BLaER1 treated with 17β-estradiol and CSF1 and Interleukin-3, amounts not matched to agents 10 nM and 100 nM (cell line): Measurements from ENCODE around the gene SMIM22.

Source experiments
- H3K27ac ChIP-seq, 11 experiments: shearing (Covaris generic); formaldehyde crosslinking; 2 replicates each; pipeline ENCODE4 v1.8.1; 2022
- H3K27me3 ChIP-seq, 11 experiments: shearing (Covaris generic); formaldehyde crosslinking; 2 replicates each; pipeline ENCODE4 v1.8.1; 2022
- H3K36me3 ChIP-seq, 11 experiments: shearing (Covaris generic); formaldehyde crosslinking; 2 replicates each; pipeline ENCODE4 v1.8.1; 2022
- H3K4me1 ChIP-seq, 10 experiments: shearing (Covaris generic); formaldehyde crosslinking; 2 replicates each; pipeline ENCODE4 v1.8.1; 2022
- H3K4me2 ChIP-seq, 11 experiments: shearing (Covaris generic); formaldehyde crosslinking; 2 replicates each; pipeline ENCODE4 v1.8.1; 2022
- H3K4me3 ChIP-seq, 10 experiments: shearing (Covaris generic); formaldehyde crosslinking; 2 replicates each; pipeline ENCODE4 v1.8.1; 2022
- H3K9ac ChIP-seq, 11 experiments: shearing (Covaris generic); formaldehyde crosslinking; 2 replicates each; pipeline ENCODE4 v1.8.1; 2022
- H3K9me3 ChIP-seq, 11 experiments: shearing (Covaris generic); formaldehyde crosslinking; replicated peaks in 1 of 11; 2 replicates each; pipeline ENCODE4 v1.8.1; 2022
- H4K20me1 ChIP-seq, 11 experiments: shearing (Covaris generic); formaldehyde crosslinking; 2 replicates each; pipeline ENCODE4 v1.8.1; 2022
- Cebpa-rat ChIP-seq, 11 experiments: shearing (Covaris generic); IDR thresholded peaks; 2 replicates each; pipeline ENCODE4 v1.8.1; 2022

The SMIM22 gene

GRCh38 chr16:4785758-4786433, 9.3 kb upstream of the SMIM22 start:
- peaks cover 18 to 69% (median 57%) of the 10 kb centered on the region in 10 experiments for H3K4me1 ChIP-seq
- no peak for TF ChIP-seq Cebpa-rat (IDR thresholded peaks at IDR 0.05)
- H4K20me1 ChIP-seq = no peaks in the 10 kb centered on the region
- H3K4me3 ChIP-seq = no peak overlapping the region
- no peak overlapping the region for H3K4me2 ChIP-seq
- no peaks in the 10 kb centered on the region for H3K27me3 ChIP-seq
- no peak overlapping the region for H3K27ac ChIP-seq
- H3K9me3 ChIP-seq = no peaks in the 10 kb centered on the region
- no peaks in the 10 kb centered on the region for H3K36me3 ChIP-seq
- no peak overlapping the region for H3K9ac ChIP-seq

DNA sequence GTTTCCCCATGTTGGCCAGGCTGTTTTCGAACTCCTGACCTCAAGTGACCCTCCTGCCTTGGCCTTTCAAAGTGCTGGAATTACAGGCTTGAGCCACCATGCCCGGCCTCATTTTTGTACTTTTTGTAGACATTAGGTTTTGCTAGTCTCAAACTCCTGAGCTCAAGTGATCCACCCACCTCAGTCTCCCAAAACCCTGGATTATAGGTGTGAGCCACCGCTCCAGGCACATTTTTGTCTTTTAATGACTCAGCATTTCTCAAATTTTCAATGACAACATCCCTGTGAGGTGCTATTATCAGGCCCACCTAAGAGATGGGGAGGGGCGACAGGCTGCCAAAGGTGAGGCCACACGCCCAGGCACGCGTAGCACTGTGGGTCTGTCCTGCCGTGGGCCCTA, 8.1 kb upstream of the SMIM22 start:
- Histone ChIP-seq H3K9ac (no peak overlapping the region), H3K27me3 (no peaks in the 10 kb centered on the region), H3K27ac (peak overlapping the region in 4 of 11 experiments; percentile 14 to 56 (median 48); a peak in 5 of 22 replicates), H4K20me1 (no peaks in the 10 kb centered on the region), H3K4me2 (no peak overlapping the region; a peak in 1 of 22 replicates), H3K4me1 (peaks cover 19 to 76% (median 66%) of the 10 kb centered on the region in 10 experiments), H3K36me3 (no peaks in the 10 kb centered on the region), H3K4me3 (no peak overlapping the region), H3K9me3 (no peaks in the 10 kb centered on the region)
- no peak for TF ChIP-seq Cebpa-rat (IDR thresholded peaks at IDR 0.05)

DNA sequence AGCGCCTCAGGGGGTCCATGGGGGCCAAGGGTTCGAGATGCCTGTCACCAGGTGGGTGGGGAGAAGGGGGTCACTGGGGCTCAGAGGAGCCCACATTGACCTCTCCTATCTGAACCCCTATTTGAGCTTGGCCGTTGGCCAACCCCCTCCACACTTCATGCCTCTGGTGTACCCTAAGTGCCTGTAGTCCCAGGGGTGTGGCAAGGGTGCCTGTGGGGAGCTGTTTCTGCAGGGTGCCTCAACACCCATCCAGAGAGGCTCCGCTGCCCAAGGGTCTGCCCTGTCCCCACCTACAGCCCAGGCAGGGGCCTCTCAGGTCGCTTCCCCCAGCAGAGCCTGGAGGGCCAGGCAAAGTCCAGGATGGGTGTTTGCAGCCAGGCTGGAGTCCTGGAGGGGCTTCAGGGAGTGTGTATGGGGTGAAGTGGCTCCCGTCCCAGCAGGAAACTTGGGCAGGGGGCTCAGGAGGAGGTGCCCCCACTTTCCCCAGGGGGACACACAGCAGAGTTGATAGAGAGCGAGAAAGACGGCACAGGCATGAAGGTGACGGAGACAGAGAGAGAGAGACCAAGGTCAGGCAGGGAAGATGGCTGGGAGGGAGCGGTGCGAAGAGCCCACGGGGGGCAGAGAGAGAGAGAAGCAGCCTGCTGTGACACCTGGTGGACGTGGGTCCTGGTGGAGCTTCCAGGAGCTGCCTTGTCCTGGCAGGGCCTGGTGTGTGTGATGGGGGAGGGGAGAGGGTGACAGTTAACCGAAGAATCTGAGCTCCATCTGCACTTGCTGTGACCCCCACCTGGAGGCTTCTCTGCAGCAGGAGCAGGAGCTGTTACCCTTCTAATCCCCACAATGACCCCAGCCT, 7.3 kb upstream of the SMIM22 start, which contains the start of gene SEPTIN12:
SEPTIN12 (minus strand) TSS at position 719 of the 856 bp plus-strand sequence; CDS start at position 19, 700 bp downstream.
- Histone ChIP-seq H3K4me1 (peaks cover 11 to 69% (median 60%) of the 10 kb centered on the region in 10 experiments), H3K27ac (peak within 1 kb of the TSS in 7 of 11 experiments; percentile 1 to 56 (median 20); a peak in 8 of 22 replicates), H3K9ac (peak within 1 kb of the TSS in 2 of 11 experiments; percentile 5 to 33; a peak in 2 of 22 replicates), H4K20me1 (no peaks in the 10 kb centered on the region), H3K36me3 (no peaks in the 10 kb centered on the region), H3K4me3 (no peak within 1 kb of the TSS), H3K9me3 (no peaks in the 10 kb centered on the region), H3K4me2 (peak within 1 kb of the TSS in 8 of 11 experiments; percentile 37 to 79 (median 59); a peak in 15 of 22 replicates), H3K27me3 (no peaks in the 10 kb centered on the region)
- no peak for TF ChIP-seq Cebpa-rat (IDR thresholded peaks at IDR 0.05)

- H3K4me1 ChIP-seq = peaks cover 9 to 63% (median 53%) of the 10 kb centered on the region in 10 experiments; a peak in 19 of 20 replicates
- H3K27ac ChIP-seq = peak overlapping the region in 5 of 11 experiments; percentile 1 to 56 (median 47); a peak in 7 of 22 replicates
- H3K4me3 ChIP-seq = no peak overlapping the region
Observed at GRCh38 chr16:4788489-4788889, 6.7 kb upstream of the SMIM22 start.

DNA sequence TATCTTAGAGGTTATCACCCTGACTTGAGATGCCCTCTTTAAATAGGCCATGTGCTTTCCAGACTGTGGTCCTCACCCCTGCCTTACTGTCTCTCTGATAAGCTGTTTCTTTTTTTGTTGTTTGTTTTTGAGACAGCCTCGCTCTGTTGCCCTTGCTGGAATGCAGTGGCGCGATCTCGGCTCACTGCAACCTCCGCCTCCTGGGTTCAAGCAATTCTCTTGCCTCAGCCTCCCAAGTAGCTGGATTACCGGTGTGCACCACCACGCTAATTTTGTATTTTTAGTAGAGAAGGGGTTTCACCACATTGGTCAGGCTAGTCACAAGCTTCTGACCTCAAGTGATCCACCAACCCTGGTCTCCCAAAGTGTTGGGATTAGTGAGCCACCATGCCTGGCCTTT, 6.3 kb upstream of the SMIM22 start:
- Histone ChIP-seq H3K36me3 (no peaks in the 10 kb centered on the region), H3K9ac (peak overlapping the region in 1 of 11 experiments; percentile 33; a peak in 1 of 22 replicates), H4K20me1 (no peaks in the 10 kb centered on the region), H3K27ac (peak overlapping the region in 4 of 11 experiments; percentile 1 to 53 (median 34); a peak in 5 of 22 replicates), H3K4me1 (peaks cover 9 to 58% (median 49%) of the 10 kb centered on the region in 10 experiments; a peak in 19 of 20 replicates), H3K9me3 (no peaks in the 10 kb centered on the region), H3K4me2 (peak overlapping the region in 8 of 11 experiments; percentile 37 to 79 (median 59); a peak in 15 of 22 replicates), H3K4me3 (no peak overlapping the region), H3K27me3 (no peaks in the 10 kb centered on the region)
- no peak for TF ChIP-seq Cebpa-rat (IDR thresholded peaks at IDR 0.05)

More at GRCh38 chr16:4788489-4788889, 6.7 kb upstream of the SMIM22 start:
- H4K20me1 ChIP-seq = no peaks in the 10 kb centered on the region
- no peak for TF ChIP-seq Cebpa-rat (IDR thresholded peaks at IDR 0.05)
- no peaks in the 10 kb centered on the region for H3K27me3 ChIP-seq
- no peaks in the 10 kb centered on the region for H3K9me3 ChIP-seq
- no peaks in the 10 kb centered on the region for H3K36me3 ChIP-seq
- H3K4me2 ChIP-seq = peak overlapping the region in 8 of 11 experiments; percentile 12 to 79 (median 52); a peak in 14 of 22 replicates
- peak overlapping the region in 2 of 11 experiments; percentile 5 to 33; a peak in 2 of 22 replicates for H3K9ac ChIP-seq

GRCh38 chr16:4790261-4790660, 4.9 kb upstream of the SMIM22 start:
- H3K9me3 ChIP-seq = no peaks in the 10 kb centered on the region
- H3K27ac ChIP-seq = peak overlapping the region in 6 of 11 experiments; percentile 3 to 45 (median 38); a peak in 6 of 22 replicates
- H3K36me3 ChIP-seq = no peaks in the 10 kb centered on the region
- no peak overlapping the region for H3K4me3 ChIP-seq
- H3K27me3 ChIP-seq = no peaks in the 10 kb centered on the region
- 0 out of 22 replicates have a peak, but pooled peaks cover 0 to 1% (median 0%) of the 10 kb centered on the region in 11 experiments for H4K20me1 ChIP-seq
- no peak for TF ChIP-seq Cebpa-rat (IDR thresholded peaks at IDR 0.05)
- H3K9ac ChIP-seq = no peak overlapping the region; a peak in 2 of 22 replicates
- H3K4me2 ChIP-seq = peak overlapping the region in 10 of 11 experiments; percentile 44 to 79 (median 68); a peak in 18 of 22 replicates
- H3K4me1 ChIP-seq = peaks cover 9 to 52% (median 43%) of the 10 kb centered on the region in 10 experiments; a peak in 19 of 20 replicates

DNA sequence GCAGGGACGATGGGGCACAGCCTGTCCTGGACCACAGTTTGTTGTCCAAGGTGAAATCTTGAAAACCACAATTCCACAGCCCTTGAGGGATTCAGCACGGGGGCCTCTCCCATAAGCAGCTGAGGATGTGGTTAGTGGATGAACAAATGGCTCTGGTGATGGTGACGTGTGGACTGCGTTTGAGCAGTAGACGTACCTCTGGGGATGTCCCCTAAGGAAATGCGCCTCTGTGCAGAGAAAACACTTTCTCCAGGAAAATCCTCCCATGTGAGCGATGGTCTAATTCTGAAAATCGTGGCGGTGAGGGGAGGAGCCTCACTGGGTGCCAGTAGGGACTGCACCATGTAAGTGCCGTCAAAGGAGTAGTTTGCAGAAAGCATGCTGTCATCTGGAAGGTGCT, 4.3 kb upstream of the SMIM22 start:
- H3K27ac ChIP-seq = peak overlapping the region in 6 of 11 experiments; percentile 23 to 45 (median 30); a peak in 7 of 22 replicates
- no peak for TF ChIP-seq Cebpa-rat (IDR thresholded peaks at IDR 0.05)
- H3K4me2 ChIP-seq = peak overlapping the region; percentile 44 to 79 (median 68)
- no peaks in the 10 kb centered on the region for H3K27me3 ChIP-seq
- peaks cover 0 to 6% (median 0%) of the 10 kb centered on the region in 11 experiments; a peak in 6 of 22 replicates for H3K36me3 ChIP-seq
- no peak overlapping the region for H3K4me3 ChIP-seq
- peaks cover 0 to 7% (median 0%) of the 10 kb centered on the region in 11 experiments; a peak in 1 of 22 replicates for H4K20me1 ChIP-seq
- no peaks in the 10 kb centered on the region for H3K9me3 ChIP-seq
- peaks cover 9 to 52% (median 43%) of the 10 kb centered on the region in 10 experiments; a peak in 19 of 20 replicates for H3K4me1 ChIP-seq
- H3K9ac ChIP-seq = peak overlapping the region in 1 of 11 experiments; percentile 11; a peak in 1 of 22 replicates

DNA sequence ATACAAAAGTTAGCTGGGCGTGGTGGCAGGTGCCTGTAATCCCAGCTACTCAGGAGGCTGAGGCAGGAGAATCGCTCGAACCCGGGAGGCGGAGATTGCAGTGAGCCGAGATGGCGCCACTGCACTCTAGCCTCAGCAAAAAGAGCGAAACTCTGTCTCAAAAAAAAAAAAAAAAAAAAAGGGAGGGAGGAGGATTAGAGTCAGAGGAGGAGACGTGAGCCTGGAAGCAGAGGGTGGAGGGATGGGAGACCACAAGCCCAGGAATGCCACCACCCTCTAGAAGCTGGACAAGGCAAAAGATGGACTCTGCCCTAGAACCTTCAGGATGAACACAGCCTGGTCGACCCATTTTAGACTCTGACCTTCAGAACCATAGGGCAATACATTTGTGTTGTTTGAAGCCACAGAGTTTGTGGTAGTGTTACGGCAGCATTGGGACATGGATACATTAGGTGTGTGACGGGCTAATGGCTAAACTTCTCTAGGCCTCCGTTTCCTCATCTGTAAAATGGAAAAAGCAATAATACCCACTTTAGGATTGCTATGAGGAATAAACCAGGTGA, 2.1 kb upstream of the SMIM22 start:
- Histone ChIP-seq H3K27me3 (no peaks in the 10 kb centered on the region), H3K27ac (no peak overlapping the region), H3K9me3 (no peaks in the 10 kb centered on the region), H3K36me3 (peaks cover 5 to 24% (median 11%) of the 10 kb centered on the region in 11 experiments; a peak in 19 of 22 replicates), H3K9ac (no peak overlapping the region), H3K4me2 (no peak overlapping the region), H3K4me3 (no peak overlapping the region), H4K20me1 (peaks cover 0 to 10% (median 0%) of the 10 kb centered on the region in 11 experiments; a peak in 1 of 22 replicates), H3K4me1 (peaks cover 9 to 55% (median 38%) of the 10 kb centered on the region in 10 experiments; a peak in 19 of 20 replicates)
- TF ChIP-seq Cebpa-rat (IDR thresholded peaks at IDR 0.05) = no peak
